ENCODE data around the gene SF1. TPM values are rescaled to one million over a fixed set of nuclear protein-coding genes. Genes with fewer than 3 reads are reported as not detected.

The SF1 gene
- total and polyA plus RNA-seq, 9 of the 15 experiments (the other 6 are each of a cell fraction or from before 2014, with no cell fraction given), result 13.1 to 334 (median 111) TPM

DNA sequence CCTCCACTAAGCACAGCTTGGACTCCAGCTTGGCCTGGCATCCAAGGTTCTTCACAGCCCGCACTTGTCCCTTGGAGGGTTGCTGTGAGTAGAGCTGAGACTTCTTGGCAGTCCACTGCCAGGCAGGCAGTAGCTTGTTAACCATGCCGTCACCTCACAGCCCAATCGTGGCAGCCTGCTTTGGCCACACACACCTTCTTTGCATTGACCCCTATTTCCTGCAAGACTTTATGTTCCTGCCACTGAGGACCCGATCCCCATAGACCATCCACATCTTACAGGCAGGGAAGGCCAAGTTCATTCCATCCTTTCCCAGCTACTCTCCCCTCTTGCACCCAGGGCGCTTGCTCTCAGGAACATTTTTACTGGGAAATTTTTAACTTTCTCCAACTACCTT, 16.1 kb downstream of the SF1 start (continued):
- TF ChIP-seq TRIM28 (IDR thresholded peaks at IDR 0.05), result no peak
- TF ChIP-seq KLF1 (tag; IDR thresholded peaks at IDR 0.05), result no peak
- TF ChIP-seq POLR2H (tag; IDR thresholded peaks at IDR 0.05; ENCODE audit: low read depth), result no peak
- no peak for TF ChIP-seq RBM39 (optimal IDR thresholded peaks at IDR 0.05; ENCODE audit: low read depth, low read length)
- no peak for TF ChIP-seq GATAD2B (IDR thresholded peaks at IDR 0.05; ENCODE audit: borderline replicate concordance)
- TF ChIP-seq, protein P1, sequence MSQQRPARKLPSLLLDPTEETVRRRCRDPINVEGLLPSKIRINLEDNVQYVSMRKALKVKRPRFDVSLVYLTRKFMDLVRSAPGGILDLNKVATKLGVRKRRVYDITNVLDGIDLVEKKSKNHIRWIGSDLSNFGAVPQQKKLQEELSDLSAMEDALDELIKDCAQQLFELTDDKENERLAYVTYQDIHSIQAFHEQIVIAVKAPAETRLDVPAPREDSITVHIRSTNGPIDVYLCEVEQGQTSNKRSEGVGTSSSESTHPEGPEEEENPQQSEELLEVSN (IDR thresholded peaks at IDR 0.05; ENCODE audit: borderline replicate concordance in 1 of 2, extremely low read depth in 1 of 2, insufficient read depth in 1 of 2, insufficient read length in 1 of 2, low read depth in 1 of 2, low read length in 1 of 2, poor library complexity in 1 of 2, severe bottlenecking in 1 of 2), result no peak
- no peak for TF ChIP-seq ESRRA (IDR thresholded peaks at IDR 0.05; ENCODE audit: borderline replicate concordance, low read depth)
- TF ChIP-seq ZZZ3 (IDR thresholded peaks at IDR 0.05), result no peak
- TF ChIP-seq ZNF507 (tag; conservative IDR thresholded peaks at IDR 0.05), result no peak
- TF ChIP-seq E2F8 (IDR thresholded peaks at IDR 0.05; ENCODE audit: low read depth, partially characterized antibody), result peak; percentile 15
- TF ChIP-seq L3MBTL2 (IDR thresholded peaks at IDR 0.05), result no peak
- 0 out of 4 replicates have a peak, but pooled peaks of 1 of the 2 experiments have one; percentile 30 for TF ChIP-seq BCLAF1 (IDR thresholded peaks at IDR 0.05; ENCODE audit: borderline replicate concordance in 1 of 2, control insufficient read depth in 1 of 2, low read depth in 2 of 2, low read length in 1 of 2)
- peak; percentile 42; the same call in 1 of the 2 replicates for TF ChIP-seq POLR2AphosphoS2 (IDR thresholded peaks at IDR 0.05; ENCODE audit: low read length)
- TF ChIP-seq ZNF324 (CRISPR knock-in tag; IDR thresholded peaks at IDR 0.05), result no peak
- TF ChIP-seq, protein P2, sequence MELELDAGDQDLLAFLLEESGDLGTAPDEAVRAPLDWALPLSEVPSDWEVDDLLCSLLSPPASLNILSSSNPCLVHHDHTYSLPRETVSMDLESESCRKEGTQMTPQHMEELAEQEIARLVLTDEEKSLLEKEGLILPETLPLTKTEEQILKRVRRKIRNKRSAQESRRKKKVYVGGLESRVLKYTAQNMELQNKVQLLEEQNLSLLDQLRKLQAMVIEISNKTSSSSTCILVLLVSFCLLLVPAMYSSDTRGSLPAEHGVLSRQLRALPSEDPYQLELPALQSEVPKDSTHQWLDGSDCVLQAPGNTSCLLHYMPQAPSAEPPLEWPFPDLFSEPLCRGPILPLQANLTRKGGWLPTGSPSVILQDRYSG (tag; conservative IDR thresholded peaks at IDR 0.05; ENCODE audit: low read depth), result no peak
- no peak for TF ChIP-seq BRF1 (IDR thresholded peaks at IDR 0.05; ENCODE audit: borderline replicate concordance, extremely low read depth, insufficient read length)
- TF ChIP-seq, protein P3, sequence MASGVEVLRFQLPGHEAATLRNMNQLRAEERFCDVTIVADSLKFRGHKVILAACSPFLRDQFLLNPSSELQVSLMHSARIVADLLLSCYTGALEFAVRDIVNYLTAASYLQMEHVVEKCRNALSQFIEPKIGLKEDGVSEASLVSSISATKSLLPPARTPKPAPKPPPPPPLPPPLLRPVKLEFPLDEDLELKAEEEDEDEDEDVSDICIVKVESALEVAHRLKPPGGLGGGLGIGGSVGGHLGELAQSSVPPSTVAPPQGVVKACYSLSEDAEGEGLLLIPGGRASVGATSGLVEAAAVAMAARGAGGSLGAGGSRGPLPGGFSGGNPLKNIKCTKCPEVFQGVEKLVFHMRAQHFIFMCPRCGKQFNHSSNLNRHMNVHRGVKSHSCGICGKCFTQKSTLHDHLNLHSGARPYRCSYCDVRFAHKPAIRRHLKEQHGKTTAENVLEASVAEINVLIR (CRISPR knock-in tag; IDR thresholded peaks at IDR 0.05), result no peak
- no peak for TF ChIP-seq KHSRP (IDR thresholded peaks at IDR 0.05)
- TF ChIP-seq ZSCAN32 (CRISPR knock-in tag; IDR thresholded peaks at IDR 0.05), result no peak
- TF ChIP-seq POLR3G (IDR thresholded peaks at IDR 0.05; ENCODE audit: extremely low read depth, insufficient read length, insufficient replicate concordance), result no peak

All from K562 (cell line).